Measurements from ENCODE around the gene PIP5K1C. TPM values are rescaled to one million over a fixed set of nuclear protein-coding genes. Genes with fewer than 3 reads are reported as not detected.
A peak's percentile ranks its signal among the peaks of the same experiment; 100 is the strongest.

The PIP5K1C gene
- total and polyA plus RNA-seq, 9 of the 15 experiments (the other 6 are each of a cell fraction or from before 2014, with no cell fraction given), result 0.38 to 22.1 (median 4.1) TPM

GRCh38 chr19:3606690-3607289 lies 93.5 kb downstream of the PIP5K1C start, which contains the start of gene TBXA2R (continued):
- TF ChIP-seq POLR2B (IDR thresholded peaks at IDR 0.05; ENCODE audit: low read depth, partially characterized antibody), result peak; percentile 26
- no peak for TF ChIP-seq TEAD2 (tag; IDR thresholded peaks at IDR 0.05)
- TF ChIP-seq, protein P1, sequence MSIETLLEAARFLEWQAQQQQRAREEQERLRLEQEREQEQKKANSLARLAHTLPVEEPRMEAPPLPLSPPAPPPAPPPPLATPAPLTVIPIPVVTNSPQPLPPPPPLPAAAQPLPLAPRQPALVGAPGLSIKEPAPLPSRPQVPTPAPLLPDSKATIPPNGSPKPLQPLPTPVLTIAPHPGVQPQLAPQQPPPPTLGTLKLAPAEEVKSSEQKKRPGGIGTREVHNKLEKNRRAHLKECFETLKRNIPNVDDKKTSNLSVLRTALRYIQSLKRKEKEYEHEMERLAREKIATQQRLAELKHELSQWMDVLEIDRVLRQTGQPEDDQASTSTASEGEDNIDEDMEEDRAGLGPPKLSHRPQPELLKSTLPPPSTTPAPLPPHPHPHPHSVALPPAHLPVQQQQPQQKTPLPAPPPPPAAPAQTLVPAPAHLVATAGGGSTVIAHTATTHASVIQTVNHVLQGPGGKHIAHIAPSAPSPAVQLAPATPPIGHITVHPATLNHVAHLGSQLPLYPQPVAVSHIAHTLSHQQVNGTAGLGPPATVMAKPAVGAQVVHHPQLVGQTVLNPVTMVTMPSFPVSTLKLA (conservative IDR thresholded peaks at IDR 0.05), result peak; percentile 0 to 56; a peak in 2 of 4 replicates
- peak; percentile 65 for TF ChIP-seq ARID4B (CRISPR knock-in tag; IDR thresholded peaks at IDR 0.05)
- TF ChIP-seq EGR1 (conservative IDR thresholded peaks at IDR 0.05), result 0 out of 2 replicates have a peak, but pooled peaks have one; percentile 2
- peak; percentile 15 for TF ChIP-seq KDM5B (IDR thresholded peaks at IDR 0.05; ENCODE audit: insufficient replicate concordance, low read depth, low read length)
- peak; percentile 59; the same call in 1 of the 2 replicates for TF ChIP-seq PHF8 (IDR thresholded peaks at IDR 0.05; ENCODE audit: borderline replicate concordance, low read length)
- no peak for TF ChIP-seq PTTG1 (tag; IDR thresholded peaks at IDR 0.05; ENCODE audit: low read depth)
- TF ChIP-seq MAZ (CRISPR knock-in tag; conservative IDR thresholded peaks at IDR 0.05 in 1 of 2, IDR thresholded peaks at IDR 0.05 in 1 of 2), result peak; percentile 67 to 83; a peak in 3 of 4 replicates
- peak in 1 of 3 experiments; percentile 10 for TF ChIP-seq YY1 (IDR thresholded peaks at IDR 0.05; ENCODE audit: borderline replicate concordance in 1 of 3, control insufficient read depth in 1 of 3, extremely low read depth in 1 of 3, insufficient read depth in 3 of 3, insufficient read length in 1 of 3, insufficient replicate concordance in 2 of 3, low read depth in 1 of 3, low read length in 2 of 3)
- TF ChIP-seq HNRNPL (IDR thresholded peaks at IDR 0.05; ENCODE audit: low read depth, low read length), result peak; percentile 67; the same call in 1 of the 2 replicates
- TF ChIP-seq SP1 (CRISPR knock-in tag; IDR thresholded peaks at IDR 0.05), result peak; percentile 74
- 0 out of 2 replicates have a peak, but pooled peaks have one; percentile 25 for TF ChIP-seq MAX (CRISPR knock-in tag; IDR thresholded peaks at IDR 0.05)
- peak; percentile 23; the same call in 1 of the 2 replicates for TF ChIP-seq BRD4 (IDR thresholded peaks at IDR 0.05)
- no peak for TF ChIP-seq TRIM28 (IDR thresholded peaks at IDR 0.05)
- TF ChIP-seq ZNF263 (CRISPR knock-in tag; IDR thresholded peaks at IDR 0.05; ENCODE audit: borderline replicate concordance), result peak; percentile 25; the same call in 1 of the 2 replicates
- TF ChIP-seq PHF20 (IDR thresholded peaks at IDR 0.05; ENCODE audit: partially characterized antibody), result no peak
- TF ChIP-seq TEAD1 (CRISPR knock-in tag; IDR thresholded peaks at IDR 0.05), result 0 out of 4 replicates have a peak, but pooled peaks of 1 of the 2 experiments have one; percentile 3
